ENCODE data around the gene TMC1. TPM values are rescaled to one million over a fixed set of nuclear protein-coding genes. Genes with fewer than 3 reads are reported as not detected.

The TMC1 gene
- total and polyA plus RNA-seq, 2 of the 13 experiments (the other 11 are each of a cell fraction or from before 2014, with no cell fraction given) = 0.02 to 0.03 TPM

DNA sequence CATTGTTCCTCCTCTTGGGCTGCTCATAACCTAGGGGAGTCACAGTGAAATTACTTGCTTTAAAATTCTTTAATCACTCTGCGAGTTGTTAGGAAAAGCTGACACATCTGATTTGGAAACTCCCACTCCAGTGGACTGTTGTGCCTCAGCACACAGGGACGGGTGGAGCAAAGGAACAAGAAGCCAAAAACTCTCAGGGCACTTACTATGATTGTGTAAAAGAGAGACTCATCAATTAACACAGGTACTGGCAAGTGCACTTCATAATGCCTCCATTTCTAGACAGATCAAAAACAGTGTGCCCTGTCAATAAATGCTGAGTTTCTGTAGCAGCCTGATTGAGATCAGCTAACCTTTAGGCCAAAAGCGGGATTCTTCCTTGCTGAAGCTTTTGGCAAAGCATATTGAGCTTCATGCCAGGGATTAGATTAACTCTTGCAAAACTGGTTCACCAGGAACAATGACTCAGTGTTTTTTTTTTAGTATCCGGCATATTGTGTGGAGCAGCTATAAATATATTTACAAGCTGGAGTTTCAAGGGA is 55.9 kb downstream of the TMC1 start (continued):
- TF ChIP-seq, protein P1, sequence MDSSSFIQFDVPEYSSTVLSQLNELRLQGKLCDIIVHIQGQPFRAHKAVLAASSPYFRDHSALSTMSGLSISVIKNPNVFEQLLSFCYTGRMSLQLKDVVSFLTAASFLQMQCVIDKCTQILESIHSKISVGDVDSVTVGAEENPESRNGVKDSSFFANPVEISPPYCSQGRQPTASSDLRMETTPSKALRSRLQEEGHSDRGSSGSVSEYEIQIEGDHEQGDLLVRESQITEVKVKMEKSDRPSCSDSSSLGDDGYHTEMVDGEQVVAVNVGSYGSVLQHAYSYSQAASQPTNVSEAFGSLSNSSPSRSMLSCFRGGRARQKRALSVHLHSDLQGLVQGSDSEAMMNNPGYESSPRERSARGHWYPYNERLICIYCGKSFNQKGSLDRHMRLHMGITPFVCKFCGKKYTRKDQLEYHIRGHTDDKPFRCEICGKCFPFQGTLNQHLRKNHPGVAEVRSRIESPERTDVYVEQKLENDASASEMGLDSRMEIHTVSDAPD (CRISPR knock-in tag; IDR thresholded peaks at IDR 0.05) = no peak

DNA sequence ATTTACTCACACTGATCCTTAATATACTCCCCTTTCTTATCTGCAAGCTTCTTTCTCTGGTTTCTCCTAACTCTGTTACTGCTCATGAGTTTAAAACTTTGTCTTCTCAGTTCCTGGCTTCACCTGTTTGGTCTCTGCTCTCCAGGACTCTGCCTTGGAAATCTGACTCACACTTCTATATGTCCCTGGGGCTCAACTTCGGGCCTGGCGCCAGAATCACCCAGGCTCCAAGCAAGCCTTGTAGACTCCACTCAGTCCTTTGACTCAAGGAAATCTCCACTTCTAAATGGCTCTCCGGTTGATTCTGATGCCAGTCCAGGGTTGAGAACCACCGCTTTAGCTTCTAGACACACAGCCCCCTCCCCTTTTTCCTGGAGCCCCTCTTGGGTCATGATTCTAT is 57.8 kb downstream of the TMC1 start:
- H3K4me3 ChIP-seq (replicated peaks in 1 of 3; ENCODE audit: insufficient read depth in 1 of 3, low read depth in 2 of 3, low read length in 3 of 3) = no peak overlapping the region
- no peaks in the 10 kb centered on the region for H3K36me3 ChIP-seq (replicated peaks in 1 of 2; ENCODE audit: control insufficient read depth in 1 of 2, insufficient read depth in 2 of 2, low read length in 2 of 2)
- ChIA-PET POLR2A (no interaction called here), CTCF (ENCODE audit: low intra/inter-chr PET ratio, low total read pairs) (no interaction called here)
- TF ChIP-seq, protein P2, sequence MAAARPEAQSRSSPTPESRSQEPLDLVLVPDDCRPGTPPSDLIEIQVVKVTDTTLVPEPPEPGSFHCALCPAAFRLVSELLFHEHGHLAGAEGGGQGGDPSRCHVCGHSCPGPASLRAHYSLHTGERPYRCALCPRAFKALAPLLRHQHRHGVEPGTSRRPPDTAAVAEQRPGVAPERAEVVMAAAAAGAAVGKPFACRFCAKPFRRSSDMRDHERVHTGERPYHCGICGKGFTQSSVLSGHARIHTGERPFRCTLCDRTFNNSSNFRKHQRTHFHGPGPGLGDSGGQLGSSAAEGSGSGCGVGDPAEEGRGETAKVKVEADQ (CRISPR knock-in tag; IDR thresholded peaks at IDR 0.05; ENCODE audit: borderline replicate concordance) = no peak
- TF ChIP-seq ETV6 (CRISPR knock-in tag; conservative IDR thresholded peaks at IDR 0.05) = no peak
- no peak for TF ChIP-seq POGZ (CRISPR knock-in tag; IDR thresholded peaks at IDR 0.05)
- TF ChIP-seq, protein P3, sequence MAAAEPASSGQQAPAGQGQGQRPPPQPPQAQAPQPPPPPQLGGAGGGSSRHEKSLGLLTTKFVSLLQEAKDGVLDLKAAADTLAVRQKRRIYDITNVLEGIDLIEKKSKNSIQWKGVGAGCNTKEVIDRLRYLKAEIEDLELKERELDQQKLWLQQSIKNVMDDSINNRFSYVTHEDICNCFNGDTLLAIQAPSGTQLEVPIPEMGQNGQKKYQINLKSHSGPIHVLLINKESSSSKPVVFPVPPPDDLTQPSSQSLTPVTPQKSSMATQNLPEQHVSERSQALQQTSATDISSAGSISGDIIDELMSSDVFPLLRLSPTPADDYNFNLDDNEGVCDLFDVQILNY (CRISPR knock-in tag; conservative IDR thresholded peaks at IDR 0.05) = no peak
- TF ChIP-seq KDM4B (CRISPR knock-in tag; IDR thresholded peaks at IDR 0.05) = no peak
- no peak for TF ChIP-seq RORA (CRISPR knock-in tag; IDR thresholded peaks at IDR 0.05)
- TF ChIP-seq SALL1 (CRISPR knock-in tag; IDR thresholded peaks at IDR 0.05) = no peak
- no peak for TF ChIP-seq NR3C1 (CRISPR knock-in tag; IDR thresholded peaks at IDR 0.05)
- TF ChIP-seq, protein P4, sequence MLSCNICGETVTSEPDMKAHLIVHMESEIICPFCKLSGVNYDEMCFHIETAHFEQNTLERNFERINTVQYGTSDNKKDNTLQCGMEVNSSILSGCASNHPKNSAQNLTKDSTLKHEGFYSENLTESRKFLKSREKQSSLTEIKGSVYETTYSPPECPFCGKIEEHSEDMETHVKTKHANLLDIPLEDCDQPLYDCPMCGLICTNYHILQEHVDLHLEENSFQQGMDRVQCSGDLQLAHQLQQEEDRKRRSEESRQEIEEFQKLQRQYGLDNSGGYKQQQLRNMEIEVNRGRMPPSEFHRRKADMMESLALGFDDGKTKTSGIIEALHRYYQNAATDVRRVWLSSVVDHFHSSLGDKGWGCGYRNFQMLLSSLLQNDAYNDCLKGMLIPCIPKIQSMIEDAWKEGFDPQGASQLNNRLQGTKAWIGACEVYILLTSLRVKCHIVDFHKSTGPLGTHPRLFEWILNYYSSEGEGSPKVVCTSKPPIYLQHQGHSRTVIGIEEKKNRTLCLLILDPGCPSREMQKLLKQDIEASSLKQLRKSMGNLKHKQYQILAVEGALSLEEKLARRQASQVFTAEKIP (CRISPR knock-in tag; IDR thresholded peaks at IDR 0.05; ENCODE audit: borderline replicate concordance) = no peak
- TF ChIP-seq ZNF879 (CRISPR knock-in tag; IDR thresholded peaks at IDR 0.05) = no peak
- TF ChIP-seq, protein P5, sequence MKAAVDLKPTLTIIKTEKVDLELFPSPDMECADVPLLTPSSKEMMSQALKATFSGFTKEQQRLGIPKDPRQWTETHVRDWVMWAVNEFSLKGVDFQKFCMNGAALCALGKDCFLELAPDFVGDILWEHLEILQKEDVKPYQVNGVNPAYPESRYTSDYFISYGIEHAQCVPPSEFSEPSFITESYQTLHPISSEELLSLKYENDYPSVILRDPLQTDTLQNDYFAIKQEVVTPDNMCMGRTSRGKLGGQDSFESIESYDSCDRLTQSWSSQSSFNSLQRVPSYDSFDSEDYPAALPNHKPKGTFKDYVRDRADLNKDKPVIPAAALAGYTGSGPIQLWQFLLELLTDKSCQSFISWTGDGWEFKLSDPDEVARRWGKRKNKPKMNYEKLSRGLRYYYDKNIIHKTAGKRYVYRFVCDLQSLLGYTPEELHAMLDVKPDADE (CRISPR knock-in tag; IDR thresholded peaks at IDR 0.05) = no peak
- H3K27ac ChIP-seq (ENCODE audit: extremely low read length, insufficient read depth, low read length) = no peak overlapping the region
- intact Hi-C loops (cut with micrococcal nuclease; ENCODE audit: unreplicated experiment) (no loop called here), in situ Hi-C loops (cut with HindIII; ENCODE audit: extremely low pct_ligation_motif_present, low pct_unique_long_range_greater_than_20kb) (loop anchor here (25.0 kb wide), 1 partner anchor 542 kb away; no protein-coding TSS in a partner anchor)
- DNase-seq (ENCODE audit: low spot score) (no peak), ATAC-seq (no peak), FAIRE-seq (no peak)
- no TSS peak for BruUV-seq (replicated peaks)
- no peaks in the 10 kb centered on the region; a peak in 1 of 5 replicates for H3K27me3 ChIP-seq (ENCODE audit: control insufficient read depth in 1 of 2, insufficient read depth in 2 of 2, low read length in 2 of 2)
- 50% methylated on average over 4 of the region's 4 CpGs for WGBS (ENCODE audit: low lambda C conversion rate)
- no peaks in the 10 kb centered on the region for H3K79me2 ChIP-seq (ENCODE audit: insufficient read depth, low read length)
- H4K20me1 ChIP-seq (ENCODE audit: insufficient read depth, low read length) = no peaks in the 10 kb centered on the region
- no peak overlapping the region for H3K9ac ChIP-seq (ENCODE audit: insufficient read depth, low read depth, low read length)
- H2AFZ ChIP-seq (ENCODE audit: low read length) = no peak overlapping the region
- H3K9me3 ChIP-seq (ENCODE audit: low read length) = no peaks in the 10 kb centered on the region
- H3K4me1 ChIP-seq (ENCODE audit: insufficient read depth, low read length) = no peaks in the 10 kb centered on the region
- no peak overlapping the region for H3K4me2 ChIP-seq (ENCODE audit: low read depth, low read length)

Data from HepG2 (cell line).